ENCODE data around the gene BTBD10.

The BTBD10 gene

DNA sequence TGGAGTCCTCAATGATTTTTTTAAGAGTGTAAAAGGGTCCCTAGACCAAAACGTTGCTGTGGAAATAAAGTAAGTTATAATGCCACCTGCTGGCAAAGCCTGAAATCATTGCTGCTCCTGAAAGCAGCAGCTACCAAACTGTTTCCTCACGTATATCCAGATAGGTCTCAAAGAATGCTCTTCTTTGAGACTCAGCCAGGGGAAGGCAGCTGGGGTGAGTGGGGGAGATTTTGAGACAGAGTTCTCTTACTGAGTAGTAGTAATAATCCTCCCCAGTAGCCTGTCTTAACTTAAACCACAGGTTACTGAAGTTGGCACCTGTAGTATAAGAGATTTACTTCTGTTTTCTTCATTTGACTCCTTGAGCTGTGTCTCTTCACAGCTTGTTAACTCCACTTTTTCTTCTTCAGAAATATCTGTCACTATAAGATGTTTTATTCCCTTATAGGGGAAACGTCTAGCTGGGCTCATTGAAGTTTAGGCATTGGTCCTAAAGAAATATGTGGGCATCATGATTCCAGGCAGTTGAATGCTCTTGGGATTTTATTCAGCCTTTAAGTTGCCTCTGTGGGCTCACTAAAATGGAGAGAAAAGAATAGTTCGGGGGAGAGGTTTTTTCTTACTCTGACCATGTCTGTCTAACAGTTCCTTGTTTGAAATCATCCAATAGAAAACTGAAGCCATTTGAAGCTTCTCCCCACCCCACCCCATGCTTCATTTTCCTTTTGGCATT is 77.9 kb downstream of the BTBD10 start:
- H3K27ac ChIP-seq = no peak overlapping the region
- TF ChIP-seq, protein P1, sequence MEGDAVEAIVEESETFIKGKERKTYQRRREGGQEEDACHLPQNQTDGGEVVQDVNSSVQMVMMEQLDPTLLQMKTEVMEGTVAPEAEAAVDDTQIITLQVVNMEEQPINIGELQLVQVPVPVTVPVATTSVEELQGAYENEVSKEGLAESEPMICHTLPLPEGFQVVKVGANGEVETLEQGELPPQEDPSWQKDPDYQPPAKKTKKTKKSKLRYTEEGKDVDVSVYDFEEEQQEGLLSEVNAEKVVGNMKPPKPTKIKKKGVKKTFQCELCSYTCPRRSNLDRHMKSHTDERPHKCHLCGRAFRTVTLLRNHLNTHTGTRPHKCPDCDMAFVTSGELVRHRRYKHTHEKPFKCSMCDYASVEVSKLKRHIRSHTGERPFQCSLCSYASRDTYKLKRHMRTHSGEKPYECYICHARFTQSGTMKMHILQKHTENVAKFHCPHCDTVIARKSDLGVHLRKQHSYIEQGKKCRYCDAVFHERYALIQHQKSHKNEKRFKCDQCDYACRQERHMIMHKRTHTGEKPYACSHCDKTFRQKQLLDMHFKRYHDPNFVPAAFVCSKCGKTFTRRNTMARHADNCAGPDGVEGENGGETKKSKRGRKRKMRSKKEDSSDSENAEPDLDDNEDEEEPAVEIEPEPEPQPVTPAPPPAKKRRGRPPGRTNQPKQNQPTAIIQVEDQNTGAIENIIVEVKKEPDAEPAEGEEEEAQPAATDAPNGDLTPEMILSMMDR (conservative IDR thresholded peaks at IDR 0.05) = peak; percentile 87
- no peak for TF ChIP-seq ZFX (IDR thresholded peaks at IDR 0.05)

- no peak overlapping the region for H3K27ac ChIP-seq
- TF ChIP-seq ZFX (IDR thresholded peaks at IDR 0.05) = no peak
- TF ChIP-seq, protein P1 (conservative IDR thresholded peaks at IDR 0.05) = no peak
These were observed 80.3 kb downstream of the BTBD10 start for GRCh38 chr11:13382751-13383150.

- TF ChIP-seq, protein P1 (conservative IDR thresholded peaks at IDR 0.05) = no peak
- no peak for TF ChIP-seq ZFX (IDR thresholded peaks at IDR 0.05)
- no peak overlapping the region for H3K27ac ChIP-seq
These were observed 82.3 kb downstream of the BTBD10 start for GRCh38 chr11:13380731-13381130.

GRCh38 chr11:13378316-13378715 is 84.7 kb downstream of the BTBD10 start:
- no peak overlapping the region for H3K27ac ChIP-seq
- no peak for TF ChIP-seq ZFX (IDR thresholded peaks at IDR 0.05)
- TF ChIP-seq, protein P1 (conservative IDR thresholded peaks at IDR 0.05) = no peak

GRCh38 chr11:13376838-13377237 is 86.2 kb downstream of the BTBD10 start:
- no peak for TF ChIP-seq ZFX (IDR thresholded peaks at IDR 0.05)
- TF ChIP-seq, protein P1 (conservative IDR thresholded peaks at IDR 0.05) = no peak
- H3K27ac ChIP-seq = no peak overlapping the region

GRCh38 chr11:13376402-13376801 is 86.6 kb downstream of the BTBD10 start:
- no peak overlapping the region for H3K27ac ChIP-seq
- TF ChIP-seq, protein P1 (conservative IDR thresholded peaks at IDR 0.05) = no peak
- no peak for TF ChIP-seq ZFX (IDR thresholded peaks at IDR 0.05)

- TF ChIP-seq, protein P1 (conservative IDR thresholded peaks at IDR 0.05) = no peak
- TF ChIP-seq ZFX (IDR thresholded peaks at IDR 0.05) = no peak
- H3K27ac ChIP-seq = no peak overlapping the region
These were observed 87.2 kb downstream of the BTBD10 start for GRCh38 chr11:13375798-13376197.

Data from C4-2B (cell line).